ENCODE results near the gene BAD. TPM values are rescaled to one million over a fixed set of nuclear protein-coding genes. Genes with fewer than 3 reads are reported as not detected.

Gene BAD
- total RNA-seq, 3 donors from 2014 or later (not counting 1 experiment from before 2014, with no cell fraction given): 30.6 to 35.8 (median 31.6) TPM

DNA sequence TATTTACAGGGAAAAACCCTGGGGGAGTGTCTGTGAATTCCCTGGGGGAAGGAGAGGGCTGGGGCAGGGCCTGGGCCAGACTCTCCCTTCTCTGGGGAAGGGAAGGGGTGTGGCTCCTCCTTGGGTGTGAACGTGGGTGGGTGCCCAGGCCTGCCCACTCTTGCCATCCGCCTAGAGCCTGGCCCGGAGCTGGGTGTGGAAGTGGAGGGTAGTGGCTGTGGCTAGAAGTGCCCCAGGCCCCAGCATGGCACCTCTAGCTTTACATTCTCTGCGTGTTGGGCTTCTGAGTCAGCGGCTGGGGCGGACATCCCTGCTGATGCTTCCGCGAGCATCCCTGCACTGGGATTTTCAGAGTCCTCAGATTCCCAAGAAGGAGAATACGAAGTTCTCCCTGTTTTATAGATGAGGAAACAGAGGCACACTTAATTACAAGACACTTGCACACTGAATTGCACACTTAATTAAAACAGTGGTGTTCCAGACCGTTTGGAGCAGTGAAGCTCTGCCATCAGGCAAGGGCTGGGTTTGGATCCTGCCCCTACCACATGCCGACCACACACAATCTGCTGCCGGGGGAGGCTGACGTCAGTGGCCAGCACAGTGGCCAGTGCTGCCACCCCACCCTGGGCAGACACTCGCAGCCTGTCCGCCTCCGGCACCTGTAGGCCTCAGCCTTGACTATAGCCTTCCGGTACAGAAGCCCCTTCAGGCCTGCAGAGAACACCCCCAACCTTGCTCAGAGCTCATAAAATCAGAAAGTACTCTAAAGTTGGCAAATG lies 7.6 kb downstream of the BAD start:
- WGBS (ENCODE audit: insufficient coverage): 93% methylated on average over 17 of the region's 17 CpGs
- intact Hi-C loops (cut with micrococcal nuclease): no loop called here
- Mint-ChIP-seq H3K4me1 (peaks cover 2 to 8% of the 10 kb centered on the region in 2 donors), H3K27me3 (ENCODE audit: low read depth in 2 of 2) (no peaks in the 10 kb centered on the region), H3K9me3 (no peaks in the 10 kb centered on the region), H3K27ac (no peak overlapping the region), H3K4me3 (no peak overlapping the region), H3K36me3 (no peaks in the 10 kb centered on the region)
- DNase-seq (no peak), ATAC-seq (no peak)
- Histone ChIP-seq H3K4me1 (ENCODE audit: control insufficient read depth, insufficient read depth, low read length) (peaks cover 6% of the 10 kb centered on the region), H3K4me3 (ENCODE audit: low read length) (no peak overlapping the region), H3K27ac (ENCODE audit: low read length) (no peak overlapping the region), H3K36me3 (ENCODE audit: control insufficient read depth, insufficient read depth, low read length) (peaks cover 14% of the 10 kb centered on the region), H3K27me3 (ENCODE audit: control insufficient read depth, insufficient read depth, low read length) (no peaks in the 10 kb centered on the region), H3K9me3 (ENCODE audit: control insufficient read depth, insufficient read depth, low read length) (no peaks in the 10 kb centered on the region)
- TF ChIP-seq, protein P1, sequence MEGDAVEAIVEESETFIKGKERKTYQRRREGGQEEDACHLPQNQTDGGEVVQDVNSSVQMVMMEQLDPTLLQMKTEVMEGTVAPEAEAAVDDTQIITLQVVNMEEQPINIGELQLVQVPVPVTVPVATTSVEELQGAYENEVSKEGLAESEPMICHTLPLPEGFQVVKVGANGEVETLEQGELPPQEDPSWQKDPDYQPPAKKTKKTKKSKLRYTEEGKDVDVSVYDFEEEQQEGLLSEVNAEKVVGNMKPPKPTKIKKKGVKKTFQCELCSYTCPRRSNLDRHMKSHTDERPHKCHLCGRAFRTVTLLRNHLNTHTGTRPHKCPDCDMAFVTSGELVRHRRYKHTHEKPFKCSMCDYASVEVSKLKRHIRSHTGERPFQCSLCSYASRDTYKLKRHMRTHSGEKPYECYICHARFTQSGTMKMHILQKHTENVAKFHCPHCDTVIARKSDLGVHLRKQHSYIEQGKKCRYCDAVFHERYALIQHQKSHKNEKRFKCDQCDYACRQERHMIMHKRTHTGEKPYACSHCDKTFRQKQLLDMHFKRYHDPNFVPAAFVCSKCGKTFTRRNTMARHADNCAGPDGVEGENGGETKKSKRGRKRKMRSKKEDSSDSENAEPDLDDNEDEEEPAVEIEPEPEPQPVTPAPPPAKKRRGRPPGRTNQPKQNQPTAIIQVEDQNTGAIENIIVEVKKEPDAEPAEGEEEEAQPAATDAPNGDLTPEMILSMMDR (IDR thresholded peaks at IDR 0.05): no peak

DNA sequence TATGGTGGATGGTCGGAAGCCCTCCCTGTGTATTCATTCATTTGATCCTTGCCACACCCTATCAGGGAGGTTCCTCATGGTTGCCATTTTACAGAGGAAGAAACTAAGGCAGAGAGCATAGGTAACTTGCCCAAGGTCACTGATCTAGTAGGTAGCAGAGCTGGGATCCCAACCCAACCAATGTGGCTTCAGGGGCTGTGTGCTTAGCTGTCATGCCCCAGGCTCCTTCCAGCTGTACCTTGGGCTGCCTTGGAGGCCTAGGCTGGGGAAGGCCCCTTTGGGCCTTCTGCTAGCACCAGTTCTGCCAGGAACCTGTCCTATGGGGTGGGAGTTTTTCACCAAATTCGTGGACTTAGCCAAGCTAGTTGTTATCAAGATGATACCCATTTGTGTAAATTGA lies 8.6 kb downstream of the BAD start:
- peaks cover 6 to 10% of the 10 kb centered on the region in 2 donors for H3K4me1 Mint-ChIP-seq
- 100% methylated on average over 1 of the region's 2 CpGs for WGBS (ENCODE audit: insufficient coverage)
- H3K27ac ChIP-seq (ENCODE audit: low read length): no peak overlapping the region
- no peak for ATAC-seq
- TF ChIP-seq, protein P1 (IDR thresholded peaks at IDR 0.05): no peak
- H3K9me3 Mint-ChIP-seq: no peaks in the 10 kb centered on the region
- no peak overlapping the region for H3K4me3 Mint-ChIP-seq
- no peak overlapping the region for H3K4me3 ChIP-seq (ENCODE audit: low read length)
- no peaks in the 10 kb centered on the region for H3K9me3 ChIP-seq (ENCODE audit: control insufficient read depth, insufficient read depth, low read length)
- no peak overlapping the region for H3K27ac Mint-ChIP-seq
- peaks cover 15% of the 10 kb centered on the region for H3K4me1 ChIP-seq (ENCODE audit: control insufficient read depth, insufficient read depth, low read length)
- H3K36me3 Mint-ChIP-seq: no peaks in the 10 kb centered on the region
- no peaks in the 10 kb centered on the region for H3K27me3 ChIP-seq (ENCODE audit: control insufficient read depth, insufficient read depth, low read length)
- intact Hi-C loops (cut with micrococcal nuclease): no loop called here
- no peak for DNase-seq
- H3K27me3 Mint-ChIP-seq (ENCODE audit: low read depth in 2 of 2): no peaks in the 10 kb centered on the region
- H3K36me3 ChIP-seq (ENCODE audit: control insufficient read depth, insufficient read depth, low read length): peaks cover 14% of the 10 kb centered on the region

DNA sequence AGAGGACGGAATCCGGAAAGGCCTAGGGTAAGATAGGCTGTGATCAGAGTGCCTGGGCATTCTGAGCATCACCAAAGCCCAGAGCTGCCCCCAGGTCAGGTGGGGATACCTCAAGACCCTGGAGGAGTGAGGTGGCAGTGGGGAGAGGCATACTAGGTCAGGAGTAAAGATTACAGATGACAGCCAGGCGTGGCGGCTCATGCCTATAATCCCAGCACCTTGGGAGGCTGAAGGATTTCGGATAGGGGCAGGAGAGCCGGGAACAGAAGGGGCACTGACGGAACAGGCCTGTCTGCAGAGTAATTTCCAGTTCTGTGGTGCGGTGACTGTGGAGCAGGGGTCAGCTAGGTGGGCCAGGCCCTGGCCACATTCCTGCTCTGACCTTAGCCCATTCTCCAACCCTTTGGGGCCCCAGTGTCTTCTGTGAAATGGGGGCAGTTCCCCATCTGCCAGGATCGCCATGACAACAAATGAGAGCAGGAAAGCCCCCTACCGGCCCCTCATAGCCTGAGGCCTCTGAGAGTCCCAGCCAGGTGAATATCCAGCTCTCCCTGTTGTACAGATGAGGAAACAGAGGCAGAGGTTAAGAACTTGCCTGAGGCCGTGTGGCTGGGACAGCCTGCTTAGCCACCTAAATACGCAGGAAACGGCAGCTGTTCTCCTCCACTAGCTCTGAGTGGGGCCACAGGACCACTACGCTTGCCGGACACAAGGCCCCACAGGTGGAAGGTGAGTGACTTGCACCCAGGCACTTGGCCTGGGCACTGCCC lies 9.2 kb downstream of the BAD start:
- Histone ChIP-seq H3K36me3 (ENCODE audit: control insufficient read depth, insufficient read depth, low read length) (peaks cover 14% of the 10 kb centered on the region), H3K27me3 (ENCODE audit: control insufficient read depth, insufficient read depth, low read length) (no peaks in the 10 kb centered on the region), H3K4me3 (ENCODE audit: low read length) (no peak overlapping the region), H3K9me3 (ENCODE audit: control insufficient read depth, insufficient read depth, low read length) (no peaks in the 10 kb centered on the region), H3K4me1 (ENCODE audit: control insufficient read depth, insufficient read depth, low read length) (peaks cover 21% of the 10 kb centered on the region), H3K27ac (ENCODE audit: low read length) (no peak overlapping the region)
- 97% methylated on average over 15 of the region's 15 CpGs for WGBS (ENCODE audit: insufficient coverage)
- intact Hi-C loops (cut with micrococcal nuclease): no loop called here
- peaks cover 10 to 15% of the 10 kb centered on the region in 2 donors for H3K4me1 Mint-ChIP-seq
- TF ChIP-seq, protein P1 (IDR thresholded peaks at IDR 0.05): no peak
- H3K27me3 Mint-ChIP-seq (ENCODE audit: low read depth in 2 of 2): no peaks in the 10 kb centered on the region
- DNase-seq (no peak), ATAC-seq (no peak)
- H3K36me3 Mint-ChIP-seq: no peaks in the 10 kb centered on the region
- peak overlapping the region in 1 of 2 donors; percentile 58 for H3K27ac Mint-ChIP-seq
- no peaks in the 10 kb centered on the region for H3K9me3 Mint-ChIP-seq
- no peak overlapping the region for H3K4me3 Mint-ChIP-seq

All from natural killer cell (primary cell).